Mesenchymal stem cell (in vitro differentiated cells and primary cell): ENCODE measurements around the gene GRID2.

Experiments used
- DNase-seq: peaks from one replicate; pipeline ENCODE4 v3.0.0-alpha.2; 2013
- H2AFZ ChIP-seq: one replicate; pipeline ENCODE4 v1.6.1; 2013; ENCODE audit warnings: low read depth, mild to moderate bottlenecking, control low read depth, inconsistent platforms, low read length, moderate library complexity
- H2AK5ac ChIP-seq: 2 replicates; pipeline ENCODE4 v1.6.1; 2013; ENCODE audit warnings: low read length, moderate library complexity, mild to moderate bottlenecking, inconsistent platforms; ENCODE audit not compliant: severe bottlenecking
- H2BK120ac ChIP-seq: one replicate; pipeline ENCODE4 v1.6.1; 2013; ENCODE audit warnings: low read depth, mild to moderate bottlenecking, inconsistent platforms, low read length, moderate library complexity
- H2BK12ac ChIP-seq, 2 experiments: one replicate each; pipeline ENCODE4 v1.6.1; 2013; ENCODE audit warnings: inconsistent platforms in 2 of 2, low read length in 2 of 2, mild to moderate bottlenecking in 2 of 2, moderate library complexity in 2 of 2, control low read depth in 1 of 2
- H2BK15ac ChIP-seq: one replicate; pipeline ENCODE4 v1.6.1; 2013; ENCODE audit warnings: mild to moderate bottlenecking, low read depth, inconsistent platforms; ENCODE audit not compliant: poor library complexity, severe bottlenecking
- H2BK5ac ChIP-seq: 2 replicates; pipeline ENCODE4 v1.6.1; 2013; ENCODE audit warnings: low read depth, mild to moderate bottlenecking, low read length, control low read depth, inconsistent platforms; ENCODE audit not compliant: poor library complexity, severe bottlenecking
- H3K14ac ChIP-seq, 2 experiments: one replicate each; pipeline ENCODE4 v1.6.1; 2013; ENCODE audit warnings: inconsistent platforms in 2 of 2, low read length in 2 of 2, control low read depth in 1 of 2, mild to moderate bottlenecking in 1 of 2, moderate library complexity in 1 of 2
- H3K18ac ChIP-seq, 2 experiments: one replicate each; pipeline ENCODE4 v1.6.1; 2013; ENCODE audit warnings: inconsistent platforms in 2 of 2, low read length in 2 of 2, control low read depth in 1 of 2, low read depth in 1 of 2, mild to moderate bottlenecking in 1 of 2
- H3K23ac ChIP-seq, 2 experiments: one replicate each; pipeline ENCODE4 v1.6.1; 2013; ENCODE audit warnings: inconsistent platforms in 2 of 2, low read length in 2 of 2, mild to moderate bottlenecking in 2 of 2, moderate library complexity in 2 of 2, control low read depth in 1 of 2
- H3K27ac ChIP-seq: 2 replicates; pipeline ENCODE4 v1.5.1; 2013; ENCODE audit warnings: mild to moderate bottlenecking, moderate library complexity, low read length, control low read depth, inconsistent platforms; ENCODE audit not compliant: poor library complexity, severe bottlenecking
- H3K27me3 ChIP-seq, 2 experiments: 2 replicates each; pipeline versions ENCODE4 v1.6.1 to v1.7.0; 2013; ENCODE audit warnings: low read length in 2 of 2, mild to moderate bottlenecking in 2 of 2, moderate library complexity in 2 of 2, control low read depth in 1 of 2, inconsistent platforms in 1 of 2; ENCODE audit not compliant: control insufficient read depth in 1 of 2, insufficient read depth in 1 of 2
- H3K36me3 ChIP-seq, 2 experiments: 2 replicates each; pipeline versions ENCODE4 v1.6.1 to v1.7.0; 2013; ENCODE audit warnings: low read length in 2 of 2, control low read depth in 1 of 2, inconsistent platforms in 1 of 2, low read depth in 1 of 2, mild to moderate bottlenecking in 1 of 2; ENCODE audit not compliant: insufficient read depth in 2 of 2, control insufficient read depth in 1 of 2
- H3K4ac ChIP-seq, 2 experiments: one replicate each; pipeline ENCODE4 v1.6.1; 2013; ENCODE audit warnings: inconsistent platforms in 2 of 2, low read length in 2 of 2, mild to moderate bottlenecking in 2 of 2, moderate library complexity in 2 of 2, control low read depth in 1 of 2, low read depth in 1 of 2
- H3K4me1 ChIP-seq: 2 replicates; pipeline ENCODE4 v1.6.1; 2013; ENCODE audit warnings: low read depth, low read length, control low read depth; ENCODE audit not compliant: control insufficient read depth, insufficient read depth
- H3K4me2 ChIP-seq: 2 replicates; pipeline ENCODE4 v1.6.1; 2013; ENCODE audit warnings: low read length, mild to moderate bottlenecking, inconsistent platforms; ENCODE audit not compliant: poor library complexity, severe bottlenecking
- H3K4me3 ChIP-seq, 2 experiments: 2 replicates each; pipeline versions ENCODE4 v1.5.1 to v1.7.0; 2013; ENCODE audit warnings: low read length in 2 of 2, mild to moderate bottlenecking in 2 of 2, control low read depth in 1 of 2, low read depth in 1 of 2; ENCODE audit not compliant: insufficient read depth in 1 of 2
- H3K79me1 ChIP-seq: replicated peaks from 2 replicates; pipeline ENCODE4 v1.6.1; 2013; ENCODE audit warnings: mild to moderate bottlenecking, control low read depth, low read length, inconsistent platforms; ENCODE audit not compliant: poor library complexity, severe bottlenecking
- H3K9ac ChIP-seq: 2 replicates; pipeline ENCODE4 v1.7.0; 2013; ENCODE audit warnings: mild to moderate bottlenecking, low read length, moderate library complexity
- H3K9me3 ChIP-seq: 2 replicates; pipeline ENCODE4 v1.7.0; 2013; ENCODE audit warnings: mild to moderate bottlenecking, low read length; ENCODE audit not compliant: control insufficient read depth
- H4K8ac ChIP-seq: one replicate; pipeline ENCODE4 v1.6.1; 2013; ENCODE audit warnings: inconsistent platforms, mild to moderate bottlenecking, low read length, moderate library complexity
- H4K91ac ChIP-seq: one replicate; pipeline ENCODE4 v1.6.1; 2013; ENCODE audit warnings: mild to moderate bottlenecking, low read length, inconsistent platforms
- WGBS: methylation state at CpG from one replicate; pipeline ENCODE4 v1.1.7; 2013; ENCODE audit warnings: mixed read lengths; 5-methylcytosine and 5-hydroxymethylcytosine counted together

The GRID2 gene

DNA sequence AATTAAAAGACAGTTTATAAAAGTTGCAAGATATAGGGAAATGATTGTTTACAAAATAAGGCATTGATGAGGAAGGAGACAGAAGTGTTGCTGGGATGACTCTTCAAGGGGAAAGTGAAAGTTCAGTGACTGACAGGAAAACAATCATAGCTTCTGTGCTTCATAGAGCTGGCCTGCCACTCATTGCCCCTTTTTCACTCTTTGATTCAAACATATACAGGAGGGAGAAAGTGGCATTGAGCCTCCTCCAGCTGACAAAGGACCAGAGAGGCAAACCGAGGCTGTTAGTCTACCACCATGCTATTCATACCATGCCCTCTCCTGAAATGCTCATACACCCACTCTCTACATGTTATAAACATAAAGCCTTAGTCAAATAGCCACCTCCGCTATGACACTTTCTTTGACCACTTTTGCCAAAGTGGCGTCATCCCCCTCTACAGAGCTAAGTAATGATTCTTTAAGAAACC lies 1445.6 kb downstream of the GRID2 start:
- 96% methylated on average over 3 of the region's 3 CpGs for WGBS
- Histone ChIP-seq H4K8ac (no peak overlapping the region), H3K4me3 (no peak overlapping the region), H2BK12ac (no peak overlapping the region), H2BK15ac (no peak overlapping the region), H3K4me2 (no peak overlapping the region), H3K9ac (no peak overlapping the region), H3K27me3 (no peaks in the 10 kb centered on the region), H3K4me1 (no peaks in the 10 kb centered on the region), H3K4ac (no peak overlapping the region), H3K23ac (no peak overlapping the region), H4K91ac (no peak overlapping the region), H3K18ac (no peak overlapping the region), H3K36me3 (no peaks in the 10 kb centered on the region), H2BK120ac (no peak overlapping the region), H2BK5ac (no peak overlapping the region), H2AFZ (no peak overlapping the region), H3K79me1 (no peaks in the 10 kb centered on the region), H3K9me3 (no peaks in the 10 kb centered on the region), H3K27ac (no peak overlapping the region), H3K14ac (no peak overlapping the region), H2AK5ac (no peak overlapping the region)
- DNase-seq: no peak

DNA sequence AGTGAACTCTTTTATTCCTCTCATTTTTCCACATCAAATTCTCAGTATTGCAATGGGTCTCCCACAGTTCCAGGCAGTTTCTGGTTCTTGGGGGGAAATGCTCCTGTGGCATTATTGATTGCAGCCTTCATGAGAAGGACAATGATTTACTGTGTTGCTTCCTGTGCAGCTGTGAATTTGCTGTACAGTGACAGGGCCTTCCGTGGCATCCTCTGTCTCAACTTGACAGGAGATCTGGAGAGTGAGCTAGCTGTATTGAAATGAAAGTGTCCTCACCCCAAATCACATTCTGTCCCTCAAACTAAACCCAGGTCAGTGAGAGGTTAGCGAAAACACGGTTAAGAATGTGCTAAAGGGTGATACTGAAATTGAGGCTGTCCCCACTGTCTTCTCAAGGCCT lies 1447.6 kb downstream of the GRID2 start:
- Histone ChIP-seq H4K91ac (no peak overlapping the region), H3K27me3 (no peaks in the 10 kb centered on the region), H3K4me3 (no peak overlapping the region), H3K27ac (no peak overlapping the region), H3K18ac (no peak overlapping the region), H3K23ac (no peak overlapping the region), H2AK5ac (no peak overlapping the region), H3K36me3 (no peaks in the 10 kb centered on the region), H3K4ac (no peak overlapping the region), H2AFZ (no peak overlapping the region), H2BK5ac (no peak overlapping the region), H3K9ac (no peak overlapping the region), H3K79me1 (no peaks in the 10 kb centered on the region), H2BK15ac (no peak overlapping the region), H3K14ac (no peak overlapping the region), H2BK120ac (no peak overlapping the region), H3K9me3 (no peaks in the 10 kb centered on the region), H3K4me1 (no peaks in the 10 kb centered on the region), H3K4me2 (no peak overlapping the region), H2BK12ac (no peak overlapping the region), H4K8ac (no peak overlapping the region)
- WGBS: 67% methylated on average over 3 of the region's 3 CpGs
- no peak for DNase-seq

- Histone ChIP-seq H3K9me3 (no peaks in the 10 kb centered on the region), H4K91ac (no peak overlapping the region), H3K18ac (no peak overlapping the region), H2AK5ac (no peak overlapping the region), H3K14ac (no peak overlapping the region), H3K9ac (no peak overlapping the region), H2BK15ac (no peak overlapping the region), H2BK120ac (no peak overlapping the region), H3K36me3 (no peaks in the 10 kb centered on the region), H3K4me1 (no peaks in the 10 kb centered on the region), H2BK5ac (no peak overlapping the region), H2AFZ (no peak overlapping the region), H2BK12ac (no peak overlapping the region), H3K27me3 (no peaks in the 10 kb centered on the region), H4K8ac (no peak overlapping the region), H3K4me2 (no peak overlapping the region), H3K27ac (no peak overlapping the region), H3K23ac (no peak overlapping the region), H3K4ac (no peak overlapping the region), H3K79me1 (no peaks in the 10 kb centered on the region), H3K4me3 (no peak overlapping the region)
- no peak for DNase-seq
- 96% methylated on average over 2 of the region's 2 CpGs for WGBS
These were observed 1452.3 kb downstream of the GRID2 start for GRCh38 chr4:93756101-93756500.

DNA sequence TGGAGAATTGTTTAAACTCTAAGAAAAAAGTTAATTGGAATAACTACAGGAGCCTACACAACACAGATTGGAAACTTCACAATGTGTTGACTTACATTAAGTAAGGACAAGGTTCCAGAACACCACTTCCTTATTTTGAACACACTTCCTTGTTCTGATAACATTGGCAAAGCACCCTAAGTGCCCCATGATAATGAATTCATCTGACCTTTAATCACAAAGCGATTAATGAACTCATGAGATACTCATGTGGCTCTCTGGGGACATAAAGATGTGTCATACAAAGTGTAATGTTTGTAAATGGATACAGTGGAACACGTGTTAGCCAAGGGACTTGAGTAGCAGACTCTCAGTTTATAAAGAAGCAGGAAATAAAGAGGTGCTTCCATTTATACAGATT lies 1455.7 kb downstream of the GRID2 start:
- H4K91ac ChIP-seq: no peak overlapping the region
- H3K27me3 ChIP-seq: no peaks in the 10 kb centered on the region
- no peaks in the 10 kb centered on the region for H3K4me1 ChIP-seq
- H2BK15ac ChIP-seq: no peak overlapping the region
- H3K4me2 ChIP-seq: no peak overlapping the region
- H3K4ac ChIP-seq: no peak overlapping the region
- H3K9ac ChIP-seq: no peak overlapping the region
- H3K18ac ChIP-seq: no peak overlapping the region
- H4K8ac ChIP-seq: no peak overlapping the region
- H2BK5ac ChIP-seq: no peak overlapping the region
- no peaks in the 10 kb centered on the region for H3K36me3 ChIP-seq
- no peak overlapping the region for H2BK120ac ChIP-seq
- H3K27ac ChIP-seq: no peak overlapping the region
- no peak overlapping the region for H2AFZ ChIP-seq
- no peak for DNase-seq
- no peak overlapping the region for H2BK12ac ChIP-seq
- H3K23ac ChIP-seq: no peak overlapping the region
- no peak overlapping the region for H3K14ac ChIP-seq
- no peak overlapping the region for H2AK5ac ChIP-seq
- 59% methylated on average over 2 of the region's 2 CpGs for WGBS
- no peak overlapping the region for H3K4me3 ChIP-seq
- H3K9me3 ChIP-seq: no peaks in the 10 kb centered on the region
- H3K79me1 ChIP-seq: no peaks in the 10 kb centered on the region
